ENCODE results near the gene BMAL2.

DNA sequence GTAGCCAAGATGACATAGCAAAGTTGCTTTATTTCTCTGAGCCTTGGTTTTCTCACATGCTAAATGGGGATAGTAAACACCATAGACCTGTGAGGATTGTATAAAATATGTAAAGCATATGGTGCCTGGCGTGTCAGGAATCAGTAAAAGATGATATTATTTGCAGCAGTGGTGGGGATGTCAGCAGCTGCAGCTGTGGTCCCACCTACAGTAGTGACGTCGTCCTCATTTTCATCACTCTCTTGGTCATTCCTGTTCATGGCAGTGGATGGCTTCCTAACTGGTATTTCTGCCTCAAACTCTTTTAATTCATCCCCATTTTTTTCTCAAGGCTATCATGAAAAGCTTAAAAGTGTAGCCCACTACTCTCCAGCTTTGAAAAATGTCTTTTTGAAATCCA lies 12.1 kb downstream of the BMAL2 start:
- TF ChIP-seq EGR1 (IDR thresholded peaks at IDR 0.05) (no peak), TAF1 (IDR thresholded peaks at IDR 0.05; ENCODE audit: low read depth) (no peak)

Measured in Ishikawa (cell line).